H9 (cell line): Measurements from ENCODE around the gene AZI2. TPM values are rescaled to one million over a fixed set of nuclear protein-coding genes. Genes with fewer than 3 reads are reported as not detected.
A peak's percentile ranks its signal among the peaks of the same experiment; 100 is the strongest.

Experiments used
- DNase-seq: peaks from one replicate; pipeline ENCODE4 v3.0.0-alpha.2; 2017
- H2AFZ ChIP-seq: one replicate; pipeline ENCODE4 v1.6.1; 2013; ENCODE audit warnings: mild to moderate bottlenecking, low read length, control low read depth, moderate library complexity
- H2AK5ac ChIP-seq: 2 replicates; pipeline ENCODE4 v1.6.1; 2013; ENCODE audit warnings: low read length, control low read depth, mixed read lengths; ENCODE audit not compliant: insufficient read length
- H2BK120ac ChIP-seq: one replicate; pipeline ENCODE4 v1.6.1; 2013; ENCODE audit warnings: low read depth, mild to moderate bottlenecking, low read length, control low read depth, inconsistent platforms; ENCODE audit not compliant: poor library complexity, severe bottlenecking
- H2BK12ac ChIP-seq: 2 replicates; pipeline ENCODE4 v1.6.1; 2013; ENCODE audit warnings: low read length, control low read depth, mixed read lengths, low read depth; ENCODE audit not compliant: insufficient read length
- H2BK15ac ChIP-seq: 2 replicates; pipeline ENCODE4 v1.6.1; 2013; ENCODE audit warnings: low read depth, low read length, control low read depth
- H2BK20ac ChIP-seq: one replicate; pipeline ENCODE4 v1.6.1; 2013; ENCODE audit warnings: low read depth, mild to moderate bottlenecking, low read length, control low read depth, inconsistent platforms; ENCODE audit not compliant: poor library complexity, severe bottlenecking
- H2BK5ac ChIP-seq: 2 replicates; pipeline ENCODE4 v1.6.1; 2013; ENCODE audit warnings: low read length, control low read depth, mixed read lengths; ENCODE audit not compliant: insufficient read length
- H3K14ac ChIP-seq: 2 replicates; pipeline ENCODE4 v1.6.1; 2013; ENCODE audit warnings: low read length, control low read depth; ENCODE audit not compliant: insufficient read depth
- H3K18ac ChIP-seq: 2 replicates; pipeline ENCODE4 v1.6.1; 2013; ENCODE audit warnings: low read depth, mild to moderate bottlenecking, mixed read lengths, low read length, control low read depth; ENCODE audit not compliant: insufficient read length
- H3K23ac ChIP-seq: 2 replicates; pipeline ENCODE4 v1.6.1; 2013; ENCODE audit warnings: low read length, control low read depth, mixed read lengths, low read depth; ENCODE audit not compliant: insufficient read length
- H3K23me2 ChIP-seq: 2 replicates; pipeline ENCODE4 v1.6.1; 2013; ENCODE audit warnings: low read depth, mild to moderate bottlenecking, mixed read lengths, low read length, control low read depth; ENCODE audit not compliant: insufficient read length, poor library complexity, severe bottlenecking
- H3K27ac ChIP-seq: 2 replicates; pipeline ENCODE4 v1.5.1; 2013; ENCODE audit warnings: low read length, control low read depth, mixed read lengths, low read depth; ENCODE audit not compliant: insufficient read length
- H3K27me3 ChIP-seq: 2 replicates; pipeline ENCODE4 v1.6.1; 2013; ENCODE audit warnings: low read length, control low read depth, inconsistent platforms; ENCODE audit not compliant: insufficient read depth
- H3K4ac ChIP-seq: 2 replicates; pipeline ENCODE4 v1.6.1; 2013; ENCODE audit warnings: low read depth, mild to moderate bottlenecking, control low read depth, inconsistent platforms, low read length, moderate library complexity
- H3K4me1 ChIP-seq: 2 replicates; pipeline ENCODE4 v1.6.1; 2013; ENCODE audit warnings: low read length, control low read depth, inconsistent platforms; ENCODE audit not compliant: insufficient read depth
- H3K4me2 ChIP-seq: 2 replicates; pipeline ENCODE4 v1.6.1; 2013; ENCODE audit warnings: low read length, control low read depth, mixed read lengths; ENCODE audit not compliant: insufficient read length, insufficient read depth
- H3K56ac ChIP-seq: 2 replicates; pipeline ENCODE4 v1.6.1; 2013; ENCODE audit warnings: low read depth, mild to moderate bottlenecking, mixed read lengths, low read length, control low read depth; ENCODE audit not compliant: insufficient read length
- H3K79me1 ChIP-seq: 2 replicates; pipeline ENCODE4 v1.6.1; 2013; ENCODE audit warnings: low read depth, mild to moderate bottlenecking, moderate library complexity, low read length, control low read depth, inconsistent platforms; ENCODE audit not compliant: insufficient read depth, poor library complexity, severe bottlenecking
- H3K79me2 ChIP-seq: 2 replicates; pipeline ENCODE4 v1.6.1; 2013; ENCODE audit warnings: low read length, control low read depth, inconsistent platforms; ENCODE audit not compliant: insufficient read depth
- H3K9ac ChIP-seq: 2 replicates; pipeline ENCODE4 v1.6.1; 2013; ENCODE audit warnings: low read length, control low read depth, mixed read lengths; ENCODE audit not compliant: insufficient read length; ENCODE audit errors: extremely low read depth
- H3K9me3 ChIP-seq: one replicate; pipeline ENCODE4 v1.6.1; 2013; ENCODE audit warnings: low read depth, low read length, inconsistent platforms; ENCODE audit not compliant: control insufficient read depth
- H3T11ph ChIP-seq: one replicate; pipeline ENCODE4 v1.6.1; 2013; ENCODE audit warnings: mild to moderate bottlenecking, low read length, control low read depth, inconsistent platforms
- H4K20me1 ChIP-seq: one replicate; pipeline ENCODE4 v1.6.1; 2013; ENCODE audit not compliant: control insufficient read depth, insufficient read length, insufficient read depth
- H4K5ac ChIP-seq: 2 replicates; pipeline ENCODE4 v1.6.1; 2013; ENCODE audit warnings: low read depth, mild to moderate bottlenecking, mixed read lengths, low read length, control low read depth; ENCODE audit not compliant: insufficient read length
- H4K8ac ChIP-seq: replicated peaks from 2 replicates; pipeline ENCODE4 v1.6.1; 2013; ENCODE audit warnings: low read length, control low read depth, mixed read lengths, low read depth; ENCODE audit not compliant: insufficient read length
- H4K91ac ChIP-seq: 2 replicates; pipeline ENCODE4 v1.6.1; 2013; ENCODE audit warnings: low read depth, mild to moderate bottlenecking, moderate library complexity, mixed read lengths, low read length, control low read depth; ENCODE audit not compliant: insufficient read length
- H3K27ac Mint-ChIP-seq, 3 experiments: 2 replicates in 2 of 3; 3 replicates in 1 of 3; pipeline ENCODE4 v1.8.0; 2020 to 2021; ENCODE audit warnings: mixed read lengths in 3 of 3, mild to moderate bottlenecking in 1 of 3, moderate library complexity in 1 of 3
- H3K27me3 Mint-ChIP-seq: 2 replicates; pipeline ENCODE4 v1.8.0; 2021; ENCODE audit warnings: low read depth, mild to moderate bottlenecking, moderate library complexity, mixed read lengths
- H3K36me3 Mint-ChIP-seq, 3 experiments: 2 replicates in 2 of 3; 3 replicates in 1 of 3; pipeline ENCODE4 v1.8.0; 2020 to 2021; ENCODE audit warnings: low read depth in 3 of 3, mixed read lengths in 3 of 3; ENCODE audit not compliant: insufficient read depth in 1 of 3
- H3K4me1 Mint-ChIP-seq, 2 experiments: 2 replicates each; pipeline ENCODE4 v1.8.0; 2020; ENCODE audit warnings: mixed read lengths in 2 of 2
- H3K4me3 Mint-ChIP-seq, 2 experiments: 2 replicates in 1 of 2; 3 replicates in 1 of 2; pipeline ENCODE4 v1.8.0; 2020 to 2021; ENCODE audit warnings: mild to moderate bottlenecking in 2 of 2, mixed read lengths in 2 of 2, moderate library complexity in 1 of 2
- H3K9me3 Mint-ChIP-seq, 2 experiments: 2 replicates in 1 of 2; 3 replicates in 1 of 2; pipeline ENCODE4 v1.8.0; 2020; ENCODE audit warnings: mild to moderate bottlenecking in 2 of 2, mixed read lengths in 2 of 2, moderate library complexity in 1 of 2
- CTCF ChIP-seq: fragments of 200-600 bp; sonication (generic); conservative IDR thresholded peaks from 3 replicates; pipeline ENCODE4 v1.8.0; 2021; ENCODE audit warnings: antibody characterized with exemption, mild to moderate bottlenecking
- total RNA-seq: library from RNA; stranded (reverse); gene quantifications from 2 replicates; pipeline ENCODE4 v1.2.1, GENCODE V29; 2021

Gene AZI2
- total RNA-seq, 1 experiment from 2014 or later = 36.7 TPM

DNA sequence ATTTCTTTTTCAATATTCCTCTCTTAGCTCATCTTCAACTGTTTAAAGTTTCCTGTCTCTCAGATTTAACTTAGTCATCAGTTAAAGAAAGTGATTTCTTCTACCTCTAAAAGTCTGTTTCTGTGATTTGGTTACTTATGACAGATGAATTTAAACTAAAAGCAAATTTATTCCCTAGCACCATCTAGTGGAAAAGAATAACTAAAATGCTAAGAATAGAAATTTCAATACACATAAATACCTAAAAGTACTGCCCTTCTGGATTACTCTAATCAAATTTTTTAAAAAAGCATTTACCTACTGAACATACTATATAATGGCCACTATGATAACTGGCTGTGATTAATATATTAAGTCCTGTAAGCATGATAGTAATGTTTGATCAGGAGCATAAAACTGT, 14.1 kb downstream of the AZI2 start:
- no peaks in the 10 kb centered on the region for H4K20me1 ChIP-seq
- DNase-seq = no peak
- H4K5ac ChIP-seq = no peak overlapping the region
- no peak overlapping the region for H4K8ac ChIP-seq
- no peaks in the 10 kb centered on the region for H3K9me3 ChIP-seq
- Mint-ChIP-seq H3K9me3 (no peaks in the 10 kb centered on the region), H3K36me3 (peaks cover 0 to 19% (median 8%) of the 10 kb centered on the region in 3 experiments; a peak in 5 of 7 replicates), H3K4me1 (no peaks in the 10 kb centered on the region), H3K27me3 (no peaks in the 10 kb centered on the region), H3K27ac (no peak overlapping the region), H3K4me3 (no peak overlapping the region)
- no peak overlapping the region for H2BK20ac ChIP-seq
- no peak overlapping the region for H2BK120ac ChIP-seq
- H3K27me3 ChIP-seq = no peaks in the 10 kb centered on the region
- H3K18ac ChIP-seq = no peak overlapping the region
- H3K56ac ChIP-seq = no peak overlapping the region
- H3T11ph ChIP-seq = no peak overlapping the region
- H2BK15ac ChIP-seq = no peak overlapping the region
- no peaks in the 10 kb centered on the region for H3K4me1 ChIP-seq
- no peak overlapping the region for H3K14ac ChIP-seq
- H3K23ac ChIP-seq = no peak overlapping the region
- no peak overlapping the region for H4K91ac ChIP-seq
- H3K4me2 ChIP-seq = no peak overlapping the region
- H2BK5ac ChIP-seq = no peak overlapping the region
- no peak overlapping the region for H2AK5ac ChIP-seq
- no peaks in the 10 kb centered on the region for H3K79me2 ChIP-seq
- no peak overlapping the region for H3K9ac ChIP-seq
- H2BK12ac ChIP-seq = no peak overlapping the region
- H3K23me2 ChIP-seq = no peaks in the 10 kb centered on the region
- H3K79me1 ChIP-seq = no peaks in the 10 kb centered on the region
- no peak overlapping the region for H3K27ac ChIP-seq
- TF ChIP-seq CTCF = peak; percentile 27; the same call in 1 of the 3 replicates
- H3K4ac ChIP-seq = no peak overlapping the region
- no peak overlapping the region for H2AFZ ChIP-seq
